ENCODE results near the gene STPG1.

Gene STPG1

DNA sequence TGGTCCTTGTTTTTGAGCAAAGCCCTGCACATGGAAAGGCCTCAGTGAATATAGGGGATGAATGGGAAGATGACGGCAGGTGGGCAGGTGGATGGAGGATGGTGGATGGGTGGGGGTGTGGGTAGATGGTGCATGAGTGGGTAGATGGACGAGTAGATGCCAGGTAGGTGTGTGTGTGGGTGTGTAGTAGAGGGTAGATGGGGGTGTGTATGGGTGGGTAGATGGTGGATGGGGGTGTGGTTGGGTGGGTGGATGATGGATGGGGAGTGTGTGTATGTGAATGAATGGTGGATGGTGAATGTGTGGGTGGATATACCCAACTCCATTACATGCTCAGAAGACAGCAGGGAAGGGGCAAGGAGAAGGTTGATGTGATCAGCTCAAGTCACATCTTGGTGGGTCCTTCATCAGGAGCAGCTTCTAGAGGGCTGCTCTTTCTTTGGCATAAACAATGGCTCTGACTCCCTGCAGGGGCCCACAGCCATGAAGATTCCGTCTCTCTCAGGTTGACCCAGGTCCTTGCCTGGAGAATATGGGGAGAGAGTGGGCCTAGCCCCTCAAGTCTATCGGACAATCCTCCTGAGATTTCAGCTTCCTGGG lies 60.2 kb downstream of the STPG1 start:
- DNase-seq (ENCODE audit: low read depth in 2 of 2): no peak
- no peak overlapping the region for H3K4me3 ChIP-seq (replicated peaks in 1 of 2; ENCODE audit: low read depth in 2 of 2, low read length in 2 of 2)
- TF ChIP-seq, protein P1, sequence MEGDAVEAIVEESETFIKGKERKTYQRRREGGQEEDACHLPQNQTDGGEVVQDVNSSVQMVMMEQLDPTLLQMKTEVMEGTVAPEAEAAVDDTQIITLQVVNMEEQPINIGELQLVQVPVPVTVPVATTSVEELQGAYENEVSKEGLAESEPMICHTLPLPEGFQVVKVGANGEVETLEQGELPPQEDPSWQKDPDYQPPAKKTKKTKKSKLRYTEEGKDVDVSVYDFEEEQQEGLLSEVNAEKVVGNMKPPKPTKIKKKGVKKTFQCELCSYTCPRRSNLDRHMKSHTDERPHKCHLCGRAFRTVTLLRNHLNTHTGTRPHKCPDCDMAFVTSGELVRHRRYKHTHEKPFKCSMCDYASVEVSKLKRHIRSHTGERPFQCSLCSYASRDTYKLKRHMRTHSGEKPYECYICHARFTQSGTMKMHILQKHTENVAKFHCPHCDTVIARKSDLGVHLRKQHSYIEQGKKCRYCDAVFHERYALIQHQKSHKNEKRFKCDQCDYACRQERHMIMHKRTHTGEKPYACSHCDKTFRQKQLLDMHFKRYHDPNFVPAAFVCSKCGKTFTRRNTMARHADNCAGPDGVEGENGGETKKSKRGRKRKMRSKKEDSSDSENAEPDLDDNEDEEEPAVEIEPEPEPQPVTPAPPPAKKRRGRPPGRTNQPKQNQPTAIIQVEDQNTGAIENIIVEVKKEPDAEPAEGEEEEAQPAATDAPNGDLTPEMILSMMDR (IDR thresholded peaks at IDR 0.05; ENCODE audit: low read depth, low read length): no peak

DNA sequence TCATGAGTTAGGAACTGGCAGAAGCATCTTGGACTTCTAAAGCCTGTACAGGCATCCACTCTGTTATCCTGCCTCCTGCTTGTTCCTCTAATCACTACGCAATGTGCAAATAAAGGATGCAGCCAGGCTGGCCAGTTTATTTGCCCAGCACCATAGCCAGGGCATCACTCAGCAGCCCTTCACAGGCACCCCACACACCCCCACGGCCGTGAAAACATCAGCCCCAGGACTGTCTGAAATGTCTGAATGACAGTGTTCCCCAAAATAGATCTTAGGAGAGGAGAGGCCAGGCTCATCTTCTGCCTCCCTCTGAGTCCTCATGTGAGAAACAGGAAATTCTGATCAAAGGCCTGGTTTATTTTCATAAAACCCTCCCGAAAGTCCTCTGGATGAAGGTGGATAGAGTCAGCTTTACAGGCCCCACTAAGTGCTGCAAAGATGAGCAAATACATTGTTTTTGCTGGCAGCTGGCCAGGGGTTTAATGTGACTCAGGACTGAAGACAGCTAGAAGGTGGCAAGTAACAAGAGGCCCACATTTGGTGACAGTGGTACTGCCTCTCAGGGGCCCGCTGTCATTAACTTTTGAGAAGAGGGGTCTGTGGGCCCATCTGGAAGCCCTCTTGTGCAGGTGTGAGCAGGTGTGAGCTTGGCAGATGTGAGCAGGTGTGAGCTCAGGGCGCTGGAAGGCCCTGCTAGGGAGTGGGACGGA lies 61.5 kb downstream of the STPG1 start:
- H3K4me3 ChIP-seq (replicated peaks in 1 of 2; ENCODE audit: low read depth in 2 of 2, low read length in 2 of 2): no peak overlapping the region
- TF ChIP-seq, protein P1 (IDR thresholded peaks at IDR 0.05; ENCODE audit: low read depth, low read length): no peak
- peak; percentile 17 to 79 for DNase-seq (ENCODE audit: low read depth in 2 of 2)

DNA sequence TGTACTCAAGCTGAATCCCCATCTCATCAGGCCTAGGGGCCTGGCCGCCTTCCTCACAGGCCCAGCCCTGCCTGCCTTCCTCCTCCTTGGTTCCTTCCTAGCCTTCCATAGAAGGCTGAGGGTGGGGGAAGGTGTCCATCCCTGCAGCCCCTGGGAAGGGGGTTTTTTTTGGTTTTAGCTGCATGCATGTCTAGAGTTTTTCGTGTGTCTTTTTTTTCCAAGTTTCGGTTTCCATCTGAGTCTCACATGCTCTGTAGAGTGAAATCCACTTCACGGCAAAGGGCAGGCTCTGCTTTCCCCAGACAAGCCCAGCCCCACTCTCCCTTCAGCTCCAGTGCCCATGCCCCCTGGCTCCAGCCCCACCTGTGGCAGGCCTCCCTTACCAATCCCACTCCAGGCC lies 62.3 kb downstream of the STPG1 start:
- DNase-seq (ENCODE audit: low read depth in 2 of 2): no peak
- no peak overlapping the region for H3K4me3 ChIP-seq (replicated peaks in 1 of 2; ENCODE audit: low read depth in 2 of 2, low read length in 2 of 2)
- TF ChIP-seq, protein P1 (IDR thresholded peaks at IDR 0.05; ENCODE audit: low read depth, low read length): no peak

DNA sequence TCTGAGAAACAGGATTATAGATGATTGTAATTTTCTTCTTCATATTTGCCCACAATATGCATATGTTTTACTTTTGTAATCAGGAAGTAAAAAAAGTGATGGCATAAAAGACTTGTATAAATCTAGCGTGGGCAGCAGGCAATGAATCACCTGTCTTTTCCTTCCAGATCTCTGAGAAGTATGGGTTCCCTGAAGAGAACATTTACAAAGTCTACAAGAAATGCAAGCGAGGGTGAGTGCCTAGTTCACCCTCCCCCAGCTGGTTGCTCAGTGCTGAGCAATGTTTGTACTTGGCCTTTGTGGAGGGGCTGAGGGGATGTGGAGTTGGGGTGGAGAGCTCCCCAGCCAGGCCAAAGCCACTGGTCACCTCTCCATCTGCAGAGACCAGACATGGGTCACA lies 63.7 kb downstream of the STPG1 start:
- DNase-seq (ENCODE audit: low read depth in 2 of 2): peak in 1 of 2 donors; percentile 29
- TF ChIP-seq, protein P1 (IDR thresholded peaks at IDR 0.05; ENCODE audit: low read depth, low read length): no peak
- H3K4me3 ChIP-seq (replicated peaks in 1 of 2; ENCODE audit: low read depth in 2 of 2, low read length in 2 of 2): no peak overlapping the region

DNA sequence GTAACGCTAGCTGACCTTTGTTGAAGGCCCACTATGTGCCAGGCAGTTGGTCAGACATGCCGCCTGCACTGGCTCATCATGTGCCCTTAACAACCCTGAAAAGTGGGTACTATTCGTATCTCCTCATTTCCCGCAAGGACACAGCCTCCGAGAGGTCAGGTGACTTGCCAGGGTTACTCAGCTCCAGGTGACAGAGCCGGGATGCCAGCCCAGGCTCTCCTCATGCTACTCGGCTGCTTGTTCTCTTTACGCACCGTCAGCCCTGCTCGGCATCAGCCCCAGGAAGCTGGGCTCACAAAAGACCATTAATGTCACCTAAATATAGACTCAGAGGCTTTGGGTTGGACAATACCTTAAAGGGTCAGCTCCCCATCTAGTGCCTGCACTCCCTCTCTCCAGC lies 65.4 kb downstream of the STPG1 start:
- TF ChIP-seq, protein P1 (IDR thresholded peaks at IDR 0.05; ENCODE audit: low read depth, low read length): no peak
- no peak overlapping the region for H3K4me3 ChIP-seq (replicated peaks in 1 of 2; ENCODE audit: low read depth in 2 of 2, low read length in 2 of 2)
- DNase-seq (ENCODE audit: low read depth in 2 of 2): no peak

DNA sequence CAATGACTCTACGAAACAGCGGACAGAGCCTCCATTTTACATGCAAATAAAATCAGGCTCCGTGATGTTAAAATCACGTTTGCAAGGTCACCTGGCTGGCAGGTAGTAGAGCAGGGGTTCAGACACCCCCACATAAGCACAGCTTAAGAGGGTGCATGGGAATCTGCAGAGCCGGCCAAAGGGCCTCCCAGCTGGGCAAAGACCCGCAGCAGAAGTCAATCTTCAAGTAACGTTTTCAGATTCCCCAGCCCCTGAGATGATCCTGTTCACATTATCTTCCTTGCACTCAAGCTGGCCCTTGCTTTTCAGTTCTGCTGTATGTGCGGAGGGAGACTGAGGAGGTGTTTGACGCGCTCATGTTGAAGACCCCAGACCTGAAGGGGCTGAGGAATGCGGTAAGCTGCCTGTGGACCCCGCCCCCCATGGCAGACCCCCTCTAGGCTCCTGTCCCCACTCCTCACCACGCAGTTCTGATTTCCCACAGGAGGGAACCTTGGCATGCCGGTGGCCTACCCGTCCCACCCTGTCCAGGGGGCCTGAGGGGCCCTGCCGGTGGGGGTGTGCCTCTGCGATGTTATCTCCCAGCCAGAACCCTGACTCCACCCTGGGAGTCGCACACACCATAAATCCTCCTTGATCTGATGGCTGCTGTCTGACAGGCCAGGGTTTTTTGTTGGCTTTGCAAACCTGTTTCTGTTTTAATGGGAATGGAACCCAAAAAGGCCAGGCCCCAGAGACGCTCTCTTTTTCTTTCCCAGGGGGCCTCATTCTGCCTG lies 66.2 kb downstream of the STPG1 start:
- no peak for DNase-seq (ENCODE audit: low read depth in 2 of 2)
- no peak overlapping the region for H3K4me3 ChIP-seq (replicated peaks in 1 of 2; ENCODE audit: low read depth in 2 of 2, low read length in 2 of 2)
- TF ChIP-seq, protein P1 (IDR thresholded peaks at IDR 0.05; ENCODE audit: low read depth, low read length): no peak

Data from cardiac fibroblast (primary cell).